Cerebellar cortex (tissue), 1 donor: ENCODE results near the gene DESI2.

ENCODE experiments used
- DNase-seq: peaks from one replicate; pipeline ENCODE4 v3.0.0-alpha.2; 2015; ENCODE audit warnings: low spot score

Gene DESI2

DNA sequence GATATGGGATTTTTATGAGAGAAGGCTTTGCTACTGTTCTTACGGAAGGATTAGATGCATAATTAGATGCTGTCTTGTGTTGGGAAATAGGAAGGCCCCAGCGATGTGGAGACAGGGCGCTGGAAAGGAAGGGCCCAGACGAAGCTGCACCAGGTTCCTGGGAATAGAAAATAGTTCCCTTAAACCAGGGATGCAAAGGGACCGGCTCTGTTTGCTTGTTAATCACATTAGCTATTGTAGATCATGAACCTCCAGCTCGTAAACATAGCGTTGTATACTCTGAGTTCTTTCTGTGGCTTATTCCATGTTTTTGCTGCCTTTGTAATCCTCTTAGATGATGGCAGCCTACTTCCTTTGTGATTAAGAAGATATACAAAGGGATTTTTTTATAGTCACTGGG, 102.7 kb downstream of the DESI2 start:
- DNase-seq: no peak

GRCh38 chr1:244757091-244757939, 104.4 kb downstream of the DESI2 start:
- no peak for DNase-seq
